ENCODE results near the gene MYH14. TPM values are rescaled to one million over a fixed set of nuclear protein-coding genes. Genes with fewer than 3 reads are reported as not detected.

The MYH14 gene
- total and polyA plus RNA-seq, 10 of the 15 experiments (the other 5 are each of a cell fraction or from before 2014, with no cell fraction given): 0.06 to 0.69 (median 0.15) TPM; not detected in 4

GRCh38 chr19:50330365-50331078 is 127.1 kb downstream of the MYH14 start (continued):
- peak; percentile 58 for TF ChIP-seq POLR2A (IDR thresholded peaks at IDR 0.05; ENCODE audit: low read depth, low read length)
- no peak for TF ChIP-seq SMAD5 (IDR thresholded peaks at IDR 0.05; ENCODE audit: low read depth)
- TF ChIP-seq ZBTB33 (IDR thresholded peaks at IDR 0.05): no peak
- TF ChIP-seq EZH2 (IDR thresholded peaks at IDR 0.05; ENCODE audit: borderline replicate concordance, control insufficient read depth, low read depth, low read length): no peak
- no peak for TF ChIP-seq CBFB (IDR thresholded peaks at IDR 0.05; ENCODE audit: low read depth)
- TF ChIP-seq BACH1 (IDR thresholded peaks at IDR 0.05; ENCODE audit: borderline replicate concordance): peak; percentile 29; the same call in 1 of the 2 replicates
- no peak for TF ChIP-seq RELA (IDR thresholded peaks at IDR 0.05; ENCODE audit: borderline replicate concordance, partially characterized antibody)
- no peak for TF ChIP-seq ETV6 (conservative IDR thresholded peaks at IDR 0.05 in 1 of 2, IDR thresholded peaks at IDR 0.05 in 1 of 2; ENCODE audit: borderline replicate concordance in 1 of 2, low read depth in 1 of 2)
- TF ChIP-seq BMI1 (IDR thresholded peaks at IDR 0.05; ENCODE audit: borderline replicate concordance): no peak
- TF ChIP-seq TCF12 (IDR thresholded peaks at IDR 0.05; ENCODE audit: low read depth, low read length): 0 out of 2 replicates have a peak, but pooled peaks have one; percentile 11
- TF ChIP-seq EGR1 (IDR thresholded peaks at IDR 0.05; ENCODE audit: borderline replicate concordance in 1 of 2, low read depth in 2 of 2, low read length in 2 of 2): peak in 1 of 2 experiments; percentile 52; a peak in 1 of 3 replicates

Data from GM12878 (cell line).